SU-DHL-6 (cell line): ENCODE results near the gene ABCC2.

Experiments
- EZH2phosphoT487 ChIP-seq: fragments of 200-600 bp; sonication (generic), shearing (Covaris generic); conservative IDR thresholded peaks from 2 replicates; pipeline ENCODE4 v1.6.1; 2018; ENCODE audit warnings: mild to moderate bottlenecking, antibody characterized with exemption, low read length, moderate library complexity, mixed read lengths
- TF ChIP-seq, protein P1 (sequence below): fragments of 200-600 bp; sonication (generic); IDR thresholded peaks from one replicate; pipeline ENCODE4 v1.5.1; 2017; ENCODE audit warnings: antibody characterized with exemption, mild to moderate bottlenecking, low read length, moderate library complexity; ENCODE audit not compliant: insufficient read depth, poor library complexity, severe bottlenecking

GRCh38 chr10:99853655-99854054 is 71.2 kb downstream of the ABCC2 start:
- TF ChIP-seq, protein P1, sequence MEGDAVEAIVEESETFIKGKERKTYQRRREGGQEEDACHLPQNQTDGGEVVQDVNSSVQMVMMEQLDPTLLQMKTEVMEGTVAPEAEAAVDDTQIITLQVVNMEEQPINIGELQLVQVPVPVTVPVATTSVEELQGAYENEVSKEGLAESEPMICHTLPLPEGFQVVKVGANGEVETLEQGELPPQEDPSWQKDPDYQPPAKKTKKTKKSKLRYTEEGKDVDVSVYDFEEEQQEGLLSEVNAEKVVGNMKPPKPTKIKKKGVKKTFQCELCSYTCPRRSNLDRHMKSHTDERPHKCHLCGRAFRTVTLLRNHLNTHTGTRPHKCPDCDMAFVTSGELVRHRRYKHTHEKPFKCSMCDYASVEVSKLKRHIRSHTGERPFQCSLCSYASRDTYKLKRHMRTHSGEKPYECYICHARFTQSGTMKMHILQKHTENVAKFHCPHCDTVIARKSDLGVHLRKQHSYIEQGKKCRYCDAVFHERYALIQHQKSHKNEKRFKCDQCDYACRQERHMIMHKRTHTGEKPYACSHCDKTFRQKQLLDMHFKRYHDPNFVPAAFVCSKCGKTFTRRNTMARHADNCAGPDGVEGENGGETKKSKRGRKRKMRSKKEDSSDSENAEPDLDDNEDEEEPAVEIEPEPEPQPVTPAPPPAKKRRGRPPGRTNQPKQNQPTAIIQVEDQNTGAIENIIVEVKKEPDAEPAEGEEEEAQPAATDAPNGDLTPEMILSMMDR: no peak
- TF ChIP-seq EZH2phosphoT487: no peak
